ENCODE measurements around the gene LCP1.

LCP1 gene

GRCh38 chr13:46087481-46087880 is 94.5 kb downstream of the LCP1 start:
- no peak for DNase-seq (ENCODE audit: low read depth, low spot score)
- TF ChIP-seq, protein P1, sequence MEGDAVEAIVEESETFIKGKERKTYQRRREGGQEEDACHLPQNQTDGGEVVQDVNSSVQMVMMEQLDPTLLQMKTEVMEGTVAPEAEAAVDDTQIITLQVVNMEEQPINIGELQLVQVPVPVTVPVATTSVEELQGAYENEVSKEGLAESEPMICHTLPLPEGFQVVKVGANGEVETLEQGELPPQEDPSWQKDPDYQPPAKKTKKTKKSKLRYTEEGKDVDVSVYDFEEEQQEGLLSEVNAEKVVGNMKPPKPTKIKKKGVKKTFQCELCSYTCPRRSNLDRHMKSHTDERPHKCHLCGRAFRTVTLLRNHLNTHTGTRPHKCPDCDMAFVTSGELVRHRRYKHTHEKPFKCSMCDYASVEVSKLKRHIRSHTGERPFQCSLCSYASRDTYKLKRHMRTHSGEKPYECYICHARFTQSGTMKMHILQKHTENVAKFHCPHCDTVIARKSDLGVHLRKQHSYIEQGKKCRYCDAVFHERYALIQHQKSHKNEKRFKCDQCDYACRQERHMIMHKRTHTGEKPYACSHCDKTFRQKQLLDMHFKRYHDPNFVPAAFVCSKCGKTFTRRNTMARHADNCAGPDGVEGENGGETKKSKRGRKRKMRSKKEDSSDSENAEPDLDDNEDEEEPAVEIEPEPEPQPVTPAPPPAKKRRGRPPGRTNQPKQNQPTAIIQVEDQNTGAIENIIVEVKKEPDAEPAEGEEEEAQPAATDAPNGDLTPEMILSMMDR (IDR thresholded peaks at IDR 0.05; ENCODE audit: low read depth, low read length) = no peak
- no peak overlapping the region for H3K4me3 ChIP-seq (ENCODE audit: low read depth, low read length)
- in situ Hi-C loops (cut with HindIII; ENCODE audit: low sequenced_read_pairs) = no loop called here

- TF ChIP-seq, protein P1 (IDR thresholded peaks at IDR 0.05; ENCODE audit: low read depth, low read length) = no peak
- no peak for DNase-seq (ENCODE audit: low read depth, low spot score)
- in situ Hi-C loops (cut with HindIII; ENCODE audit: low sequenced_read_pairs) = no loop called here
- H3K4me3 ChIP-seq (ENCODE audit: low read depth, low read length) = no peak overlapping the region
Observed at GRCh38 chr13:46086985-46087384, 95.0 kb downstream of the LCP1 start.

DNA sequence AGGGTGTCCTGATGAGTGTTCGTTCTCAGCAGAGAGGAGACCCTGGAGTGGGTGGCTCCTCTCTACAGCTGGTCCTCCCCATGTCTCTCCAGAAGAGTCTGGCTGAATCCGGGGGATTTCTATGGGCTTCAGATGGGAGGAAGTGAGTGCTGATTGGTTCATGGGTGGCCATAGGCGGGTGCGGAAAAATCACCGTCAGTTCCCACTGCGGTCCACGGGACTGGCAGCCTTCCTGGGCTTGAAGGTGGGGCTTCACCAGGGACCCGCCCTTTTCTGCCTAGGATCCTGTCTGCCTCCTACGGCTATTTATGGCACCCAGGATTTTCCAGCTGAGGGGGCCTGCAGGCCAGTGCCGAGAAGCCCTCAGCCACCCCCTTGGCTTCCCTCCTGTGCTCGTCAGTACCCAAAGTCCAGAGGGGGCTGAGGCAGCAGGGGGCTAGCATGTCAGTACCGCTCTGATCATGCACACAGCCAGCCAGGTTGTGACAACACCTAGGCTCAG is 95.5 kb downstream of the LCP1 start:
- TF ChIP-seq, protein P1 (IDR thresholded peaks at IDR 0.05; ENCODE audit: low read depth, low read length) = no peak
- no peak overlapping the region for H3K4me3 ChIP-seq (ENCODE audit: low read depth, low read length)
- no peak for DNase-seq (ENCODE audit: low read depth, low spot score)
- in situ Hi-C loops (cut with HindIII; ENCODE audit: low sequenced_read_pairs) = no loop called here

- DNase-seq (ENCODE audit: low read depth, low spot score) = no peak
- in situ Hi-C loops (cut with HindIII; ENCODE audit: low sequenced_read_pairs) = no loop called here
- TF ChIP-seq, protein P1 (IDR thresholded peaks at IDR 0.05; ENCODE audit: low read depth, low read length) = no peak
- H3K4me3 ChIP-seq (ENCODE audit: low read depth, low read length) = no peak overlapping the region
Observed at GRCh38 chr13:46085737-46086136, 96.2 kb downstream of the LCP1 start.

DNA sequence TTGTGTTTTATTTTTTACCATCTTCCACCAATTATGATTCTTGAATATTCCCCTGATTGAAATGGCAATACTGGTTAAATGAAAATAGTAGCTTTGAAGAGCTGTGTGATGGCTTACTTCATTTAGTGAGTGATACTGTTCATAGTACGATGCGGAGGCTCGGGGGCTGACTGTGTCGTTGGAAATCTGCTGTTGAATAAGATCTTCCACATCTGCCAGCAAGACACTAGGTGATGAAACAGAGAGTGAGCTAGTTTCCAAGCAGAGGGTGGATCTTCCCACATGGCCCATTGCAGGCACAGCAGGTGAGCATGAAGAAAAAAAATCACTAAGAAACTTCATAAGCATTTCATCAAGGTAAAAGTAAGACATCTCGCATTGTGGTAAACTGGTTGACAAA is 99.7 kb downstream of the LCP1 start:
- in situ Hi-C loops (cut with HindIII; ENCODE audit: low sequenced_read_pairs) = no loop called here
- TF ChIP-seq, protein P1 (IDR thresholded peaks at IDR 0.05; ENCODE audit: low read depth, low read length) = no peak
- no peak for DNase-seq (ENCODE audit: low read depth, low spot score)
- no peak overlapping the region for H3K4me3 ChIP-seq (ENCODE audit: low read depth, low read length)

DNA sequence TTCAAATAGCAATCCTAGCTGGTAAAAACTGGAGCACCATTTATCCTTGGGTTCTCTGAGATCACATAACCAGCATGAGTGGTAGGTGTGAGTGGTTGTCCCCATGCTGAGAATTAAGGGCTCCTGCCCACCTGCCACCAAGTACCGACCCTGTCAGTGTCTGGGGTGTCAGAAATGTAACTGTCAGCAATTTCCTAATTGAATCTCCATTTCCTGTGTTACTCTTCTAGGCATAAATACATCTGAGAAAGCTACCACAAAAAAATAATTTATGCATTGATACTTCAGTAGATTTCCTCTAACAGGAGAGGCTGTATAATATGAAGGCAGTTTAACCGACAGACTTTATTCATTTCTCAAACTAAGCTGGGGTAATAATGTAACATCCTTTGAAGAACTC is 102.2 kb downstream of the LCP1 start:
- no peak overlapping the region for H3K4me3 ChIP-seq (ENCODE audit: low read depth, low read length)
- TF ChIP-seq, protein P1 (IDR thresholded peaks at IDR 0.05; ENCODE audit: low read depth, low read length) = no peak
- in situ Hi-C loops (cut with HindIII; ENCODE audit: low sequenced_read_pairs) = no loop called here
- no peak for DNase-seq (ENCODE audit: low read depth, low spot score)

- DNase-seq (ENCODE audit: low read depth, low spot score) = no peak
- in situ Hi-C loops (cut with HindIII; ENCODE audit: low sequenced_read_pairs) = no loop called here
- TF ChIP-seq, protein P1 (IDR thresholded peaks at IDR 0.05; ENCODE audit: low read depth, low read length) = no peak
- no peak overlapping the region for H3K4me3 ChIP-seq (ENCODE audit: low read depth, low read length)
Observed at GRCh38 chr13:46077265-46077664, 104.7 kb downstream of the LCP1 start.
